AG09319 (cell line): Measurements from ENCODE around the gene SNPH.

Experiments used
- DNase-seq: peaks from one replicate; pipeline ENCODE4 v3.0.0-alpha.2; 2010; ENCODE audit warnings: low read depth; ENCODE audit errors: extremely low read depth
- CTCF ChIP-seq: IDR thresholded peaks from 2 replicates; pipeline ENCODE4 v1.5.1; 2011; ENCODE audit warnings: low read depth, mild to moderate bottlenecking, inconsistent platforms, low read length, moderate library complexity

Gene SNPH

GRCh38 chr20:1333462-1334369 is 67.6 kb downstream of the SNPH start:
- TF ChIP-seq CTCF = no peak
- no peak for DNase-seq

DNA sequence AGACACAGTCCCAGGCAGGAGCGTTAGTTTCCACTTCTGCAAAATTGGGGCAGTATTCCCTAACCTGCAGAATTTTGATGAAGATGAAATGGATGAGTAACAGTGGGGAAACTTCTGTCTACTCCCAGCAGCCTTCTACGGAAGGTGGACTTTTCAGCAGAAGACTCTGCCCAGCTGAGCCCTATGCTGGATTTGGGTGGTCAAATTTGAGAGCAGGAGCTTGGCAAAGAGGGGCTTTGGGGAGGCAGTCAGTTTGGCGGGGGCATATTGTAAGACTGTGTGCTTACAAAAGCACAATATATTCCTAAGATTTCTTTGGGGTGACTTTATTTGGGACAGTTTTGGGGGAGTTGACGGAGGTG is 68.3 kb downstream of the SNPH start:
- DNase-seq = no peak
- TF ChIP-seq CTCF = no peak

- TF ChIP-seq CTCF = no peak
- no peak for DNase-seq
Observed at GRCh38 chr20:1334761-1335160, 68.7 kb downstream of the SNPH start.

DNA sequence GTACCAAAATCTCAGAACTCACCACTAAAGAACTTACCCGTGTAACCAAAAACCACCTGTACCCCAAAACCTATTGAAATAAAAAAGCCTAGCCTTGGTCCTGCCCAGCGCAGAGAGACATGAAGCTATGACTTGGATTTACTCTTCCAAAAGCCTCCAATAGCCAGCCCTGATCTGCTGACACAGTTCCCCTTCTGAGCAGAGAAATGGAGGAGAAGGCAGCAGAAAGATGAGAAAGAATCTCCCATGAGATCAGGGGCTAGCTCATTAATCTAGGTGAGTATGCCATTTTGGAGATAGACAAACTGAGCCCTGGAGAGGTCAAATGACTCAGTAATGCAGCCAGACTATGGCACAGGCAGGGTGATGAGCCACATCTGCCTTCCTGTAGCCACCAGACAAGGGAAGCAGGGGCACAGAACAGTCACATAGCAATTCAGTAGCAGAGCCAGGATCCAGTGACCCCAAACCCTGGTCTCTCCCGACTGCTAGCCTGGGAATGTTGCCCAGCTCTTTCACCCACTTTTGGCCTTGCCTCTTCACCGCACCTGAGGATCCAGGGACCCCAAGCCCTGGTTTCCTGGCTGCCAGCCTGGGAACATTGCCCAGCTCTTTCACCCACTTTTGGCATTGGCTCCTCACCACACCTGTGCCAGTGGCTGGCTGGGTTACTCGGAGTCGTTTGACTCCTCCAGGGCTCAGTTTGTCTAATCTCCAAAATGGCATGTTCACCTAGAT is 70.0 kb downstream of the SNPH start:
- TF ChIP-seq CTCF = no peak
- no peak for DNase-seq

DNA sequence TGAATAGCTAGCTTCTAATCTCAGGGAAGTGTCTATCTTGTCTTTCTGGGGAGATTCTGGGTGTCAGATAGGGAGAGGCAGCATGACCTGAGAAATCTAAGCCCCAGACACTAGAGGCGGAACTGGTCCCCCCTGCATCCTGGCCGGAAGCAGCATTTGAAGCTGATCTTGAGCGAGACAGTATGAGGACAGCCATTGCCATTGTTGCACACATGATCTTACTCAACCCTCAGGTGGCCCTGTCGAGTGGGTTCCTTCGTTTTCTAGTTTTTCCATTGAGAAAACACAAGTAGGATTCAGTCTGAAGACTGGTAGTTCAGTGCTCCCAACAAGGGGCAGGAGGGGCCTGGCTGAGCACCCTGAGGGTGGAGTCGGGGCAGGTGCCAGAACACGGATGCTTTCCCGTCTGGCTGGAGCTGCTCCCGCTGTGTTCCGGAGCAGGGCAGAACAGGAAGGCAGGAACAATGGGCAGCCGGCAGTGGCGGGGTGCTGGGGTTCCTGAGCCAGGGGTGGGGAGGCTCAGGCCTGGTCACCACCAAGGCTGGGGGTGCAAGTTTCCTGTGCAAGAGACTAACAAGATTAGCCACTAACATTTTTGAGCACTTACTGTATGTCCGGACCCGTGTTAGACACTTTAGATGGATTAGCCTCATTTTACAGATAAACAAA is 70.7 kb downstream of the SNPH start:
- no peak for DNase-seq
- no peak for TF ChIP-seq CTCF

GRCh38 chr20:1337441-1337840 is 71.3 kb downstream of the SNPH start:
- no peak for DNase-seq
- TF ChIP-seq CTCF = no peak

GRCh38 chr20:1338096-1338495 is 72.0 kb downstream of the SNPH start:
- no peak for DNase-seq
- no peak for TF ChIP-seq CTCF
